Measurements from ENCODE around the gene ACSM5. TPM values are rescaled to one million over a fixed set of nuclear protein-coding genes. Genes with fewer than 3 reads are reported as not detected.

The ACSM5 gene
- total and polyA plus RNA-seq, 2 donors from 2014 or later: 8.6 to 22.8 TPM

DNA sequence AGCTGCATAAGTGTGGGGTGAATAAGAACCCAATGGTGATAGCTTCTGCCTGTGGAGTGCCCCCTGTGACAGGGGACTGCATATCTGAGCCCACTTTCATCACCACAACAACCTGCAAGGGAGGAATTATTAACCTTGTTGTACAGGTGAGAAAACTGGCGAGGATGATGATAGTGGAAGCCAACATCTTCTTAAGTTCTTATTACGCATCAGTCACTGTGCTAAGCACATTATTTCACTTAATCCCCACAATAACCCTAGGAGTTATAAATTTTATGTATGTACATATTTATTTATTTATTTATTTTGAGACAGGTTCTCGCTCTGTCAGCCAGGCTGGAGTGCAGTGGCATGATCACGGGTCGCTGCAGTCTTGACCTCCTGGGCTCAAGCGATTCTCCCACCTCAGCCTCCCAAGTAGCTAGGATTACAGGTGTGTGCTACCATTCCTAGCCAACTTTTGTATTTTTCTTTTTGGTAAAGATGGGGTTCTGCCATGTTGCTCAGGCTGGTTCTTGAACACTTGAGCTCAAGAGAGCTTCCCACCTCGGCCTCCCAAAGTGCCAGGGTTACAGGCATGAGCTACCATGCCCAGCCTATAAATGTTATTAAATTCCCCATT, 12.4 kb upstream of the ACSM5 start:
- no peaks in the 10 kb centered on the region for H3K36me3 ChIP-seq (ENCODE audit: control insufficient read depth in 2 of 3, insufficient read depth in 3 of 3, low read length in 3 of 3)
- no peak for TF ChIP-seq CTCF (IDR thresholded peaks at IDR 0.05; ENCODE audit: borderline replicate concordance, extremely low read depth, insufficient read depth)
- FAIRE-seq: no peak
- DNase-seq: no peak
- no peaks in the 10 kb centered on the region for H3K27me3 ChIP-seq (ENCODE audit: control insufficient read depth, insufficient read depth, low read length)
- no peak overlapping the region for H3K4me3 ChIP-seq (ENCODE audit: low read length in 3 of 3)
- intact Hi-C loops (cut with DNase I): no loop called here
- H3K9me3 ChIP-seq (ENCODE audit: control insufficient read depth in 2 of 3, insufficient read depth in 1 of 3, low read length in 3 of 3): no peaks in the 10 kb centered on the region
- no peak overlapping the region for H3K9ac ChIP-seq (ENCODE audit: low read length in 3 of 3)
- peaks cover 0 to 16% (median 4%) of the 10 kb centered on the region in 3 donors for H3K4me1 ChIP-seq (ENCODE audit: control insufficient read depth in 2 of 3, insufficient read depth in 2 of 3, low read depth in 1 of 3, low read length in 3 of 3)
- H3K27ac ChIP-seq (ENCODE audit: low read depth in 2 of 2, low read length in 2 of 2): no peak overlapping the region

DNA sequence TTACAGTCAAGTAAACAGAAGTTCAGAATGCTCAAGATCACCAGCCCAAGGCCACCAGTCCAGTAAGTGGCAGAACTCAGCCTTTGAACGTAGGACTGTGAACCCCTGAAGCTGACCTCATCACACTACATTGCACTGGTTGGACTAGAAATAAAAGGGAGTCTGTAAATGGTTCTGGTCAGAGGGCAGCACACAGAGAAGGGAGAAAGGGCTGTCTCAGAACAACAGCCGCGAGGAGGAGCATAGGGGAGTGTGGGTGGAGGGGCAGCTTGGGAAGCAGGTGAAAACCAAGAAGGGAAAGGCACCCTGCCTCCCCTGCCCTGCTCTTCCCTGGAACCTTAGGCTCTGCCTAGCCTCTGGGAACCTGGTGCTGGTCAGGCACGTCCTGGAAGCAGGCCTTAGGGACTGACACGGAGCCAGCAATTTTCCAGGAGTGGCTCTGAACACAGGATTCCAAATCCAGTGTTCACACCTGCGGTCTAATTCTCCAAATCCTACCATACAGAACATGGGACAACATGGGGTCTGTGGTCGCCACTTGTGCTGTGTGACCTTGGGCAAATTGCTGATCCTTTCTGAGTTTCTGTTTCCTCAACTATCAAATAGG, 11.8 kb upstream of the ACSM5 start:
- FAIRE-seq: no peak
- TF ChIP-seq CTCF (IDR thresholded peaks at IDR 0.05; ENCODE audit: borderline replicate concordance, extremely low read depth, insufficient read depth): no peak
- H3K9me3 ChIP-seq (ENCODE audit: control insufficient read depth in 2 of 3, insufficient read depth in 1 of 3, low read length in 3 of 3): no peaks in the 10 kb centered on the region

DNA sequence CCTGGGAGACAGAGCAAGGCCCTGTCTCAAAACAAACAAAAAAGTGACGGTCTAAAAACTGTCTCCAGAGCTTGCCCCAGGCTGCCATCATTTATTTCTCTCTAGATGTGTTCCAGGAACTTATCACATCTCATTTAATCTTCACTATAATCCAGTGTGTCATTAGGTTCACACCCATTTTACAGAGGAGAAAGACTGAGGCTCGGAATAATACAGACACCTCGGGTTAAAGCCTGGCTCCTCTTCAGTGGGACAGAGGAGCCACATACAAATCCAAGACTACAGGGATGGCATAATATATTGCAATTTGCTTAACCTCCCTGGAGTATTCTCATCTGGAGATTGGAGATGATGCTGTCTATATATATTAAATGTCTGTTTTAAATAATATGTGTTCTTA, 10.7 kb upstream of the ACSM5 start:
- intact Hi-C loops (cut with DNase I): no loop called here
- no peak for DNase-seq
- Histone ChIP-seq H3K27me3 (ENCODE audit: control insufficient read depth, insufficient read depth, low read length) (no peaks in the 10 kb centered on the region), H3K9me3 (ENCODE audit: control insufficient read depth in 2 of 3, insufficient read depth in 1 of 3, low read length in 3 of 3) (no peaks in the 10 kb centered on the region), H3K4me1 (ENCODE audit: control insufficient read depth in 2 of 3, insufficient read depth in 2 of 3, low read depth in 1 of 3, low read length in 3 of 3) (peaks cover 0 to 12% (median 4%) of the 10 kb centered on the region in 3 donors), H3K27ac (ENCODE audit: low read depth in 2 of 2, low read length in 2 of 2) (no peak overlapping the region), H3K4me3 (ENCODE audit: low read length in 3 of 3) (no peak overlapping the region), H3K9ac (ENCODE audit: low read length in 3 of 3) (no peak overlapping the region), H3K36me3 (ENCODE audit: control insufficient read depth in 2 of 3, insufficient read depth in 3 of 3, low read length in 3 of 3) (no peaks in the 10 kb centered on the region)
- no peak for TF ChIP-seq CTCF (IDR thresholded peaks at IDR 0.05; ENCODE audit: borderline replicate concordance, extremely low read depth, insufficient read depth)
- FAIRE-seq: no peak

More for the DNA sequence above, 11.8 kb upstream of the ACSM5 start:
- Histone ChIP-seq H3K9ac (ENCODE audit: low read length in 3 of 3) (no peak overlapping the region), H3K4me1 (ENCODE audit: control insufficient read depth in 2 of 3, insufficient read depth in 2 of 3, low read depth in 1 of 3, low read length in 3 of 3) (peaks cover 0 to 16% (median 4%) of the 10 kb centered on the region in 3 donors), H3K4me3 (ENCODE audit: low read length in 3 of 3) (no peak overlapping the region), H3K36me3 (ENCODE audit: control insufficient read depth in 2 of 3, insufficient read depth in 3 of 3, low read length in 3 of 3) (no peaks in the 10 kb centered on the region), H3K27me3 (ENCODE audit: control insufficient read depth, insufficient read depth, low read length) (no peaks in the 10 kb centered on the region), H3K27ac (ENCODE audit: low read depth in 2 of 2, low read length in 2 of 2) (no peak overlapping the region)
- peak in 1 of 5 donors; percentile 19 for DNase-seq
- intact Hi-C loops (cut with DNase I): no loop called here

Measured in kidney (tissue), 14 donors.